PC-9 (cell line): ENCODE measurements around the gene SCO1. TPM values are rescaled to one million over a fixed set of nuclear protein-coding genes. Genes with fewer than 3 reads are reported as not detected.

Experiments
- BruUV-seq: library from RNA; stranded (reverse); fragments of 400-500 nt; replicated peaks from 2 replicates; lab custom pipeline; 2021; lab: Mats Ljungman, UMichigan
- CTCF ChIA-PET: fragments of 300-600 bp; sonication (Branson Sonifier 250); formaldehyde crosslinking; loops from one replicate; lab custom pipeline; 2022; ENCODE audit warnings: antibody characterized with exemption; lab: Charles Lee
- POLR2A ChIA-PET: fragments of 300-600 bp; sonication (Branson Sonifier 250); formaldehyde crosslinking; loops from one replicate; lab custom pipeline; 2022; ENCODE audit warnings: antibody characterized with exemption; ENCODE audit not compliant: unreplicated experiment; lab: Charles Lee
- DNase-seq, 2 experiments: peaks; one replicate each; pipeline versions ENCODE4 v3.0.0 to v3.0.0-alpha.2; 2015 to 2022; ENCODE audit warnings: mixed read lengths in 1 of 2
- H2AFZ ChIP-seq: fragments of 200-600 bp; sonication (generic); 2 replicates; pipeline ENCODE4 v1.8.1; 2017; ENCODE audit warnings: antibody characterized with exemption
- H3F3A ChIP-seq: fragments of 200-600 bp; sonication (generic); 2 replicates; pipeline ENCODE4 v1.8.1; 2017; ENCODE audit warnings: antibody characterized with exemption, mild to moderate bottlenecking, low read depth; ENCODE audit not compliant: insufficient read depth
- H3K27ac ChIP-seq: fragments of 200-600 bp; sonication (generic); 2 replicates; pipeline ENCODE4 v1.6.1; 2016; ENCODE audit warnings: mixed run types
- H3K27me3 ChIP-seq: fragments of 200-600 bp; sonication (generic); 2 replicates; pipeline ENCODE4 v1.6.1; 2016; ENCODE audit warnings: low read depth, mixed run types; ENCODE audit not compliant: insufficient read depth
- H3K36me3 ChIP-seq: fragments of 200-600 bp; sonication (generic); 2 replicates; pipeline ENCODE4 v1.6.1; 2016; ENCODE audit warnings: low read depth, mixed run types
- H3K4me1 ChIP-seq: fragments of 200-600 bp; sonication (generic); replicated peaks from 2 replicates; pipeline ENCODE4 v1.6.1; 2016; ENCODE audit warnings: mixed run types; ENCODE audit not compliant: insufficient read depth
- H3K4me2 ChIP-seq: fragments of 200-600 bp; sonication (generic); 2 replicates; pipeline ENCODE4 v1.6.1; 2017; ENCODE audit warnings: mixed run types
- H3K4me3 ChIP-seq: fragments of 200-600 bp; sonication (generic); 2 replicates; pipeline ENCODE4 v1.6.1; 2016; ENCODE audit warnings: mixed run types
- H3K79me2 ChIP-seq: fragments of 200-600 bp; sonication (generic); 2 replicates; pipeline ENCODE4 v1.6.1; 2017; ENCODE audit warnings: low read depth, mixed run types
- H3K9me2 ChIP-seq: fragments of 200-600 bp; sonication (generic); 2 replicates; pipeline ENCODE4 v1.8.1; 2017; ENCODE audit warnings: mild to moderate bottlenecking; ENCODE audit not compliant: insufficient read depth
- H3K9me3 ChIP-seq: fragments of 200-600 bp; sonication (generic); 2 replicates; pipeline ENCODE4 v1.8.1; 2016; ENCODE audit warnings: low read depth; ENCODE audit not compliant: insufficient read depth
- H4K20me1 ChIP-seq: fragments of 200-600 bp; sonication (generic); 2 replicates; pipeline ENCODE4 v1.8.1; 2017; ENCODE audit not compliant: insufficient read depth
- CTCF ChIP-seq: fragments of 200-600 bp; sonication (generic); conservative IDR thresholded peaks from 2 replicates; pipeline ENCODE4 v1.6.1; 2017; ENCODE audit warnings: mixed run types, antibody characterized with exemption, mild to moderate bottlenecking, moderate library complexity
- EZH2 ChIP-seq: fragments of 200-600 bp; sonication (generic); IDR thresholded peaks from 2 replicates; pipeline ENCODE4 v1.8.0; 2017; ENCODE audit warnings: antibody characterized with exemption, low read depth
- intact Hi-C: fragments of 100-400 bp; cut with micrococcal nuclease; formaldehyde crosslinking; loops from one replicate; pipeline ENCODE4 v1.10.0; 2022; ENCODE audit not compliant: unreplicated experiment
- total RNA-seq: library from RNA; stranded (reverse); gene quantifications from 2 replicates; pipeline ENCODE4 v1.2.3, GENCODE V29; 2021

The SCO1 gene
- total RNA-seq, 1 experiment from 2014 or later: 39.6 TPM

- H3K27ac ChIP-seq: no peak overlapping the region
- no TSS peak for BruUV-seq
- POLR2A ChIA-PET: no interaction called here
- 0 out of 2 replicates have a peak, but pooled peaks cover 2% of the 10 kb centered on the region for H3K27me3 ChIP-seq
- no peaks in the 10 kb centered on the region for H3K79me2 ChIP-seq
- no peak overlapping the region for H3K4me3 ChIP-seq
- H3K4me2 ChIP-seq: no peak overlapping the region
- no peaks in the 10 kb centered on the region for H3K4me1 ChIP-seq
- intact Hi-C loops: no loop called here
- DNase-seq: no peak
- no peaks in the 10 kb centered on the region for H3K36me3 ChIP-seq
- H4K20me1 ChIP-seq: no peaks in the 10 kb centered on the region
- TF ChIP-seq CTCF (no peak), EZH2 (no peak)
- H3F3A ChIP-seq: no peaks in the 10 kb centered on the region
- no peaks in the 10 kb centered on the region for H3K9me2 ChIP-seq
- CTCF ChIA-PET: no interaction called here
- no peaks in the 10 kb centered on the region for H3K9me3 ChIP-seq
- no peak overlapping the region for H2AFZ ChIP-seq
These were observed 35.9 kb downstream of the SCO1 start for GRCh38 chr17:10661437-10661836.

- POLR2A ChIA-PET: no interaction called here
- Histone ChIP-seq H2AFZ (no peak overlapping the region), H3K27me3 (peaks cover 24% of the 10 kb centered on the region), H3K4me1 (no peaks in the 10 kb centered on the region), H3K9me2 (no peaks in the 10 kb centered on the region), H3K4me3 (no peak overlapping the region), H4K20me1 (no peaks in the 10 kb centered on the region), H3K27ac (no peak overlapping the region), H3K36me3 (no peaks in the 10 kb centered on the region), H3F3A (no peaks in the 10 kb centered on the region), H3K79me2 (no peaks in the 10 kb centered on the region), H3K4me2 (no peak overlapping the region), H3K9me3 (no peaks in the 10 kb centered on the region)
- CTCF ChIA-PET: no interaction called here
- intact Hi-C loops: no loop called here
- BruUV-seq: no TSS peak
- TF ChIP-seq CTCF (no peak), EZH2 (no peak)
- DNase-seq: no peak
These were observed 39.5 kb downstream of the SCO1 start for GRCh38 chr17:10657879-10658278.

GRCh38 chr17:10657148-10657547 is 40.2 kb downstream of the SCO1 start, which contains the start of gene MYH3:
TSS of gene MYH3 (minus strand) at chr17:10657309. CDS start at chr17:10655064, 2,245 bp downstream.
- no peak within 1 kb of the TSS for H3K27ac ChIP-seq
- H3K79me2 ChIP-seq: no peaks in the 10 kb centered on the region
- BruUV-seq: no TSS peak
- no peaks in the 10 kb centered on the region for H3K4me1 ChIP-seq
- no peaks in the 10 kb centered on the region for H4K20me1 ChIP-seq
- H3K9me3 ChIP-seq: no peaks in the 10 kb centered on the region
- H3K4me3 ChIP-seq: no peak within 1 kb of the TSS
- no peaks in the 10 kb centered on the region for H3F3A ChIP-seq
- ChIA-PET CTCF (no interaction called here), POLR2A (no interaction called here)
- no peak for DNase-seq
- H3K4me2 ChIP-seq: no peak within 1 kb of the TSS
- H3K27me3 ChIP-seq: peaks cover 26% of the 10 kb centered on the region
- TF ChIP-seq EZH2 (no peak), CTCF (no peak)
- no peaks in the 10 kb centered on the region for H3K9me2 ChIP-seq
- no peaks in the 10 kb centered on the region for H3K36me3 ChIP-seq
- intact Hi-C loops: no loop called here
- H2AFZ ChIP-seq: no peak within 1 kb of the TSS
